ENCODE data around the gene GARIN5A. TPM values are rescaled to one million over a fixed set of nuclear protein-coding genes. Genes with fewer than 3 reads are reported as not detected.
A peak's percentile ranks its signal among the peaks of the same experiment; 100 is the strongest.

GARIN5A gene
- total and polyA plus RNA-seq, 9 of the 15 experiments (the other 6 are each of a cell fraction or from before 2014, with no cell fraction given), result 0.10 to 0.82 (median 0.23) TPM; not detected in 2

- TF ChIP-seq E2F6 (IDR thresholded peaks at IDR 0.05; ENCODE audit: borderline replicate concordance in 1 of 2, extremely low read depth in 1 of 2, insufficient read depth in 1 of 2, insufficient read length in 1 of 2, low read depth in 1 of 2, low read length in 1 of 2, poor library complexity in 1 of 2, severe bottlenecking in 1 of 2), result peak in 1 of 2 experiments; percentile 55
- peak; percentile 88 for TF ChIP-seq ZBTB12 (CRISPR knock-in tag; IDR thresholded peaks at IDR 0.05)
- TF ChIP-seq TAF1 (IDR thresholded peaks at IDR 0.05; ENCODE audit: control insufficient read depth, extremely low read depth, insufficient read depth, low read length, severe bottlenecking), result peak; percentile 30
- peak; percentile 69; the same call in 1 of the 2 replicates for TF ChIP-seq POLR2G (IDR thresholded peaks at IDR 0.05; ENCODE audit: low read depth, low read length)
- TF ChIP-seq MAZ (CRISPR knock-in tag; conservative IDR thresholded peaks at IDR 0.05 in 1 of 2, IDR thresholded peaks at IDR 0.05 in 1 of 2), result peak; percentile 67 to 77; a peak in 3 of 4 replicates
- TF ChIP-seq ESRRB (CRISPR knock-in tag; IDR thresholded peaks at IDR 0.05; ENCODE audit: borderline replicate concordance), result no peak
- 0 out of 4 replicates have a peak, but pooled peaks of 1 of the 2 experiments have one; percentile 10 for TF ChIP-seq FOXK2 (conservative IDR thresholded peaks at IDR 0.05 in 1 of 2, IDR thresholded peaks at IDR 0.05 in 1 of 2; ENCODE audit: low read depth in 2 of 2)
- peak; percentile 98 for TF ChIP-seq CREM (IDR thresholded peaks at IDR 0.05; ENCODE audit: low read depth)
- 0 out of 2 replicates have a peak, but pooled peaks have one; percentile 20 for TF ChIP-seq ARID3B (CRISPR knock-in tag; IDR thresholded peaks at IDR 0.05; ENCODE audit: borderline replicate concordance)
- TF ChIP-seq GTF2F1 (IDR thresholded peaks at IDR 0.05; ENCODE audit: low read depth, low read length), result peak; percentile 91; the same call in 1 of the 2 replicates
- TF ChIP-seq HES1 (IDR thresholded peaks at IDR 0.05; ENCODE audit: low read depth), result peak; percentile 61; the same call in 1 of the 2 replicates
- no peak for TF ChIP-seq MECOM (CRISPR knock-in tag; IDR thresholded peaks at IDR 0.05)
- TF ChIP-seq CTCF (IDR thresholded peaks at IDR 0.05 in 2 of 3, conservative IDR thresholded peaks at IDR 0.05 in 1 of 3; ENCODE audit: insufficient read depth in 2 of 3, low read depth in 1 of 3, low read length in 3 of 3), result 0 out of 6 replicates have a peak, but pooled peaks of 1 of the 3 experiments have one; percentile 4
- 0 out of 2 replicates have a peak, but pooled peaks have one; percentile 22 for TF ChIP-seq KDM2B (CRISPR knock-in tag; IDR thresholded peaks at IDR 0.05)
- TF ChIP-seq SIX5 (IDR thresholded peaks at IDR 0.05; ENCODE audit: borderline replicate concordance in 1 of 2, insufficient read depth in 1 of 2, low read depth in 1 of 2, low read length in 2 of 2), result no peak
Measured at GRCh38 chr19:50431343-50432220, 45.1 kb downstream of the GARIN5A start (continued).
